ENCODE measurements around the gene ISCU.
A peak's percentile ranks its signal among the peaks of the same experiment; 100 is the strongest.

Gene ISCU

GRCh38 chr12:108591267-108591980, 29.0 kb downstream of the ISCU start:
- TF ChIP-seq CTCF (IDR thresholded peaks at IDR 0.05), result no peak
- DNase-seq, result no peak
- no peaks in the 10 kb centered on the region for H3K27me3 Mint-ChIP-seq (ENCODE audit: low read depth, poor library complexity)
- H3K9me3 Mint-ChIP-seq, result no peaks in the 10 kb centered on the region
- H3K36me3 Mint-ChIP-seq (ENCODE audit: low read depth), result no peaks in the 10 kb centered on the region
- peak overlapping the region; percentile 81 for H3K27ac Mint-ChIP-seq
- no peak overlapping the region for H3K4me3 Mint-ChIP-seq
- peaks cover 34% of the 10 kb centered on the region for H3K4me1 Mint-ChIP-seq

GRCh38 chr12:108592033-108592909, 29.9 kb downstream of the ISCU start:
- Mint-ChIP-seq H3K9me3 (no peaks in the 10 kb centered on the region), H3K27me3 (ENCODE audit: low read depth, poor library complexity) (no peaks in the 10 kb centered on the region), H3K27ac (no peak overlapping the region), H3K4me3 (no peak overlapping the region), H3K4me1 (peaks cover 41% of the 10 kb centered on the region), H3K36me3 (ENCODE audit: low read depth) (no peaks in the 10 kb centered on the region)
- TF ChIP-seq CTCF (IDR thresholded peaks at IDR 0.05), result no peak
- no peak for DNase-seq

GRCh38 chr12:108594323-108594903, 32.0 kb downstream of the ISCU start:
- Mint-ChIP-seq H3K4me1 (peaks cover 38% of the 10 kb centered on the region), H3K27me3 (ENCODE audit: low read depth, poor library complexity) (no peaks in the 10 kb centered on the region), H3K9me3 (no peaks in the 10 kb centered on the region), H3K27ac (no peak overlapping the region), H3K4me3 (no peak overlapping the region), H3K36me3 (ENCODE audit: low read depth) (no peaks in the 10 kb centered on the region)
- no peak for TF ChIP-seq CTCF (IDR thresholded peaks at IDR 0.05)
- no peak for DNase-seq

- Mint-ChIP-seq H3K9me3 (no peaks in the 10 kb centered on the region), H3K36me3 (ENCODE audit: low read depth) (no peaks in the 10 kb centered on the region), H3K4me3 (no peak overlapping the region), H3K27ac (no peak overlapping the region), H3K27me3 (ENCODE audit: low read depth, poor library complexity) (no peaks in the 10 kb centered on the region), H3K4me1 (peaks cover 31% of the 10 kb centered on the region)
- DNase-seq, result no peak
- TF ChIP-seq CTCF (IDR thresholded peaks at IDR 0.05), result no peak
Observed at GRCh38 chr12:108594960-108595710, 32.7 kb downstream of the ISCU start.

GRCh38 chr12:108595711-108596647, 33.6 kb downstream of the ISCU start:
- Mint-ChIP-seq H3K27ac (no peak overlapping the region), H3K4me1 (peaks cover 28% of the 10 kb centered on the region), H3K36me3 (ENCODE audit: low read depth) (no peaks in the 10 kb centered on the region), H3K27me3 (ENCODE audit: low read depth, poor library complexity) (no peaks in the 10 kb centered on the region), H3K4me3 (no peak overlapping the region), H3K9me3 (no peaks in the 10 kb centered on the region)
- no peak for TF ChIP-seq CTCF (IDR thresholded peaks at IDR 0.05)
- DNase-seq, result no peak

Data from nephron progenitor cell (in vitro differentiated cells).